Measurements from ENCODE around the gene CMTR2. TPM values are rescaled to one million over a fixed set of nuclear protein-coding genes. Genes with fewer than 3 reads are reported as not detected.

CMTR2 gene
- total RNA-seq, 1 experiment from 2014 or later = 19.4 TPM

- DNase-seq = peak in 1 of 2 experiments; percentile 54
- peak; percentile 80 to 95 for TF ChIP-seq CTCF (IDR thresholded peaks at IDR 0.05; ENCODE audit: insufficient read depth in 1 of 2, low read depth in 1 of 2, low read length in 1 of 2, severe bottlenecking in 1 of 2, unreplicated experiment in 1 of 2)
- CTCF ChIA-PET = interaction anchor here (0.5 to 2.0 kb wide), 19 partner anchors 15 to 658 kb away, joined by 3 to 24 read pairs (median 3); partner anchors contain the start of gene CMTR2
These were observed 22.5 kb upstream of the CMTR2 start for GRCh38 chr16:71311553-71312158.

DNA sequence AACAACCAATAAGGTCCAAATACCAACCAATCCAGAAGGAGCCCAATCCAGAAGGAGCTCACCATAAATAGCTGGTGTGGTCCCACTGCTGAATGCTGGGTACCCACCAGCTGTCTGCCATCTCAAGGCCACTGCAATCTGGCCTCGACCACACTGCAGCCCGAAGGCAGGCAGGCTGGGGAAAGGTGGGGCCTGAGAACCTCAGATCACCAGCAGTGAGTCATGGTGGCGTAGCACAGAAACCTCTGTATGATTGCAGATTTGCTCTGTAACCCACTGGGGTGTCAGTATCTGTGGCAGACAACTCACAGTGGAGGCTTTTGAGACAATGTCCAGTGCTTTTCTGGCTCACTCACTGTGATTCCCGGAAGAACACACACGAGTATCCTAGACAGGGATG, 14.7 kb upstream of the CMTR2 start:
- H3K4me1 Mint-ChIP-seq (ENCODE audit: low read depth, unreplicated experiment) = no peaks in the 10 kb centered on the region
- ChIA-PET POLR2A (no interaction called here), CTCF (no interaction called here)
- peaks cover 18% of the 10 kb centered on the region for H3K27me3 Mint-ChIP-seq (ENCODE audit: insufficient read depth, unreplicated experiment)
- intact Hi-C loops (cut with micrococcal nuclease; ENCODE audit: unreplicated experiment) = no loop called here
- BruUV-seq (replicated peaks) = no TSS peak
- no peaks in the 10 kb centered on the region for H3K36me3 Mint-ChIP-seq (ENCODE audit: insufficient read depth, unreplicated experiment)
- Histone ChIP-seq H3K4me1 (no peaks in the 10 kb centered on the region), H3K4me3 (ENCODE audit: low read depth, low read length) (no peak overlapping the region), H3K9me3 (no peaks in the 10 kb centered on the region), H3K36me3 (ENCODE audit: control insufficient read depth, insufficient read depth, low read length) (no peaks in the 10 kb centered on the region), H3K27me3 (replicated peaks; ENCODE audit: control insufficient read depth, insufficient read depth, low read length) (peaks cover 2% of the 10 kb centered on the region; the same call in 1 of the 2 replicates)
- H3K27ac Mint-ChIP-seq (ENCODE audit: unreplicated experiment) = no peak overlapping the region
- DNase-seq = no peak
- no peak overlapping the region for H3K4me3 Mint-ChIP-seq (ENCODE audit: unreplicated experiment)
- TF ChIP-seq CTCF (IDR thresholded peaks at IDR 0.05; ENCODE audit: insufficient read depth in 1 of 2, low read depth in 1 of 2, low read length in 1 of 2, severe bottlenecking in 1 of 2, unreplicated experiment in 1 of 2) = no peak
- H3K9me3 Mint-ChIP-seq (ENCODE audit: unreplicated experiment) = peaks cover 8% of the 10 kb centered on the region

More at GRCh38 chr16:71311553-71312158, 22.5 kb upstream of the CMTR2 start:
- Histone ChIP-seq H3K27me3 (replicated peaks; ENCODE audit: control insufficient read depth, insufficient read depth, low read length) (no peaks in the 10 kb centered on the region; the same call in 1 of the 2 replicates), H3K4me3 (ENCODE audit: low read depth, low read length) (no peak overlapping the region), H3K36me3 (ENCODE audit: control insufficient read depth, insufficient read depth, low read length) (no peaks in the 10 kb centered on the region), H3K9me3 (no peaks in the 10 kb centered on the region), H3K4me1 (no peaks in the 10 kb centered on the region)
- no peaks in the 10 kb centered on the region for H3K36me3 Mint-ChIP-seq (ENCODE audit: insufficient read depth, unreplicated experiment)
- POLR2A ChIA-PET = interaction anchor here (1.0 kb wide), 1 partner anchor 22 kb away, joined by 4 read pairs; the partner anchor contains the start of gene CMTR2
- H3K27me3 Mint-ChIP-seq (ENCODE audit: insufficient read depth, unreplicated experiment) = peaks cover 9% of the 10 kb centered on the region
- H3K4me1 Mint-ChIP-seq (ENCODE audit: low read depth, unreplicated experiment) = no peaks in the 10 kb centered on the region
- no peak overlapping the region for H3K27ac Mint-ChIP-seq (ENCODE audit: unreplicated experiment)
- BruUV-seq (replicated peaks) = no TSS peak
- intact Hi-C loops (cut with micrococcal nuclease; ENCODE audit: unreplicated experiment) = loop anchor here (1.0 kb wide), 1 partner anchor 96 kb away; no protein-coding TSS in a partner anchor
- no peak overlapping the region for H3K4me3 Mint-ChIP-seq (ENCODE audit: unreplicated experiment)
- no peaks in the 10 kb centered on the region for H3K9me3 Mint-ChIP-seq (ENCODE audit: unreplicated experiment)

DNA sequence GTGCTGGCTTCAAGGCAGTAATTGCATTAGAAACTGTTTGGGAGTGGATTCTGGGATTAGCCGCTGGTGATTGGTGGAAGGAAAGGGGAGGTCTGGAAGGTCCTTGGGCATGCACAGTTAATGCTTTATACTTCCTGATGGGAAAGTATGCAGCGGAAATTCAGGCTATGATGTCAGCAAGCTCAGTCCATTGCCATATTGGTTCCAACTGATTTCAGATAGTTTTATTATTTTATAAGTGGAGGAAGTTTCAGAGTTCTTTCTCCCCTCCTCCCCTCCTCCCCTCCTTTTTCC, 8.1 kb upstream of the CMTR2 start:
- TF ChIP-seq CTCF (IDR thresholded peaks at IDR 0.05; ENCODE audit: insufficient read depth in 1 of 2, low read depth in 1 of 2, low read length in 1 of 2, severe bottlenecking in 1 of 2, unreplicated experiment in 1 of 2) = no peak
- no peaks in the 10 kb centered on the region for H3K36me3 Mint-ChIP-seq (ENCODE audit: insufficient read depth, unreplicated experiment)
- no peak overlapping the region for H3K4me3 Mint-ChIP-seq (ENCODE audit: unreplicated experiment)
- ChIA-PET POLR2A (no interaction called here), CTCF (no interaction called here)
- no peaks in the 10 kb centered on the region for H3K4me1 Mint-ChIP-seq (ENCODE audit: low read depth, unreplicated experiment)
- no peak for DNase-seq
- H3K4me1 ChIP-seq = no peaks in the 10 kb centered on the region
- H3K9me3 ChIP-seq = no peaks in the 10 kb centered on the region
- peaks cover 2% of the 10 kb centered on the region; the same call in 1 of the 2 replicates for H3K27me3 ChIP-seq (replicated peaks; ENCODE audit: control insufficient read depth, insufficient read depth, low read length)
- no peaks in the 10 kb centered on the region for H3K36me3 ChIP-seq (ENCODE audit: control insufficient read depth, insufficient read depth, low read length)
- no peak overlapping the region for H3K27ac Mint-ChIP-seq (ENCODE audit: unreplicated experiment)
- intact Hi-C loops (cut with micrococcal nuclease; ENCODE audit: unreplicated experiment) = no loop called here
- no TSS peak for BruUV-seq (replicated peaks)
- no peak overlapping the region for H3K4me3 ChIP-seq (ENCODE audit: low read depth, low read length)
- H3K27me3 Mint-ChIP-seq (ENCODE audit: insufficient read depth, unreplicated experiment) = peaks cover 22% of the 10 kb centered on the region
- peaks cover 23% of the 10 kb centered on the region for H3K9me3 Mint-ChIP-seq (ENCODE audit: unreplicated experiment)
